H1 (cell line): ENCODE results near the gene GPT2. TPM values are rescaled to one million over a fixed set of nuclear protein-coding genes. Genes with fewer than 3 reads are reported as not detected.

ENCODE experiments used
- CHD2 ChIP-seq: IDR thresholded peaks from 2 replicates; pipeline ENCODE4 v1.6.1; 2012; ENCODE audit warnings: low read length, improper control_type of control experiment
- polyA plus RNA-seq, 7 experiments: library from polyadenylated mRNA; depleted of rRNA in 3 of 7; stranded (reverse) in 5 of 7; unstranded in 2 of 7; fragments of >200 nt in 5 of 7; fragments of 200-250 nt in 2 of 7; gene quantifications; 1 replicate in 5 of 7; 2 replicates in 1 of 7; 4 replicates in 1 of 7; pipeline versions ENCODE4 v1.2.1 to v1.2.3, GENCODE V29; 2011 to 2013; ENCODE audit warnings: missing spikeins in 2 of 7, mixed read lengths in 2 of 7
- total RNA-seq: library from RNA; stranded (reverse); fragmentation: NEBNext Ultra II Directional; extraction: Animal tissue kit (Norgen Biotek cat#: 25700); gene quantifications from 2 replicates; pipeline ENCODE4 v1.2.1, GENCODE V29; 2021

GPT2 gene
- total and polyA plus RNA-seq, 2 of the 8 experiments (the other 6 are each of a cell fraction or from before 2014, with no cell fraction given), result 71.6 to 94.1 TPM

DNA sequence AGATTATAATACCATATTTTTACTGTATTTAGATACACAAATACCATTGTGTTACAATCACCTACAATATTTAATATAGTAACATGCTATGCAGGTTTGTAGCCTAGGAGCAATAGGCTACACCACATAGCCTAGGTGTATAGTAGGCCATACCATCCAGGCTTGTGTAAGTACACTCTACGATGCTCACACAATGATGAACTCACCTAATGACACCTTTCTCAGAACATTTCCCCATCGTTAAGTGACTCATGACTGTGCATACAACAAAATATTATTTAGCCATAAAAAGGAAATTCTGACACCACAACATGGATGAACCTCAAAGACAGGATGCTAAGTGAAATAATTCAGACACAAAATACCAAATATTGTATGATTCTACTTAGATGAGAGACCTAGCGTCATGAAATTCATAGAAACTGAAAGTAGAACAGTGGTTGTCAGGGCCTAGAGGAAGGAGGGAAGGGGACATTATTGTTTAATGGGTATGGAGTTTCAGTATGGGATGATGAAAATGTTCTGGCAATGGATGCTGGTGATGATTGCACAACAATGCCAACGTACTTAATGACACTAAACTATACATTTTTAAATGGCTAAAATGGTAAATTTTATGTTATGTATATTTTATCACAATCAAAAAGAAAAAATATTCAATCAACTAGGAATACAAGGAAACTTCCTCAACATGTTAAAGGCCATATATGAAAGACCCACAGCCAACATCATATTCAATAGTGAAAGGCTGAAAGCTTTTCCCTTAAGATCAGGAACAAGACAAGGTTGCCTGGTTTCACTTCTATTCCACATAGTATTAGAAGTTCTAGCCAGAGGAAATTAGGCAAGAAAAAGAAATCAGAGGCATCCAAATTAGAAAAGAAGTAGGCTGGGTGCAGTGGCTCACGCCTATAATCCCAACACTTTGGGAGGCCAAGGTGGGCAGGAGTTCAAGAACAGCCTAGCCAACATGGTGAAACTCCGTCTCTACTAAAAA lies 47.3 kb upstream of the GPT2 start (continued):
- TF ChIP-seq CHD2, result no peak
